ENCODE measurements around the gene STRA6.

DNA sequence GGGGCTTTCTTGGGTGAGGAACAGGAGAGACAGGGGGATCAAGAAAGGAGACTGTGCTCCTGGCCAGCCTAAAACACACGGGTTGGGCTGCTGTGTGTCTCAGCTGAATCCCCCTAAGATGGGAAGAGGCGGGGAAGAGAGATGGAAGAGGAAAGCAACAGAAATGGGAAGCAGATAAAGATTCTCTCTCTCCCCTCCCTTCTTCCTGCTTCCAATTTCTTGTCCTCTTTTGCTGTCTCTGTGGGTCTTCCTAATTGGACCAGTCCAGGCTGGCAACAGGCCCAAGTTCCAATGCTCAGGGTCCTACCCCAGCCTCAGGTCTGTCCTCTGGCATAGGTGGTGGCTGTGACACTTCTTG lies 65.1 kb downstream of the STRA6 start:
- TF ChIP-seq POLR2A (IDR thresholded peaks at IDR 0.05) = no peak
- TF ChIP-seq, protein P1, sequence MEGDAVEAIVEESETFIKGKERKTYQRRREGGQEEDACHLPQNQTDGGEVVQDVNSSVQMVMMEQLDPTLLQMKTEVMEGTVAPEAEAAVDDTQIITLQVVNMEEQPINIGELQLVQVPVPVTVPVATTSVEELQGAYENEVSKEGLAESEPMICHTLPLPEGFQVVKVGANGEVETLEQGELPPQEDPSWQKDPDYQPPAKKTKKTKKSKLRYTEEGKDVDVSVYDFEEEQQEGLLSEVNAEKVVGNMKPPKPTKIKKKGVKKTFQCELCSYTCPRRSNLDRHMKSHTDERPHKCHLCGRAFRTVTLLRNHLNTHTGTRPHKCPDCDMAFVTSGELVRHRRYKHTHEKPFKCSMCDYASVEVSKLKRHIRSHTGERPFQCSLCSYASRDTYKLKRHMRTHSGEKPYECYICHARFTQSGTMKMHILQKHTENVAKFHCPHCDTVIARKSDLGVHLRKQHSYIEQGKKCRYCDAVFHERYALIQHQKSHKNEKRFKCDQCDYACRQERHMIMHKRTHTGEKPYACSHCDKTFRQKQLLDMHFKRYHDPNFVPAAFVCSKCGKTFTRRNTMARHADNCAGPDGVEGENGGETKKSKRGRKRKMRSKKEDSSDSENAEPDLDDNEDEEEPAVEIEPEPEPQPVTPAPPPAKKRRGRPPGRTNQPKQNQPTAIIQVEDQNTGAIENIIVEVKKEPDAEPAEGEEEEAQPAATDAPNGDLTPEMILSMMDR (IDR thresholded peaks at IDR 0.05) = no peak
